HG03025 (cell line): ENCODE results near the gene DGKA.
"Not testable (repeated sequence)": the region's sequence is repeated elsewhere in the genome, so short reads cannot be mapped to it uniquely, and the experiment has no call there.

ENCODE experiments used
- ATAC-seq: cut with Tn5 transposase; IDR thresholded peaks from one replicate; pipeline ENCODE4 v1.9.1; 2021; ENCODE audit warnings: mild to moderate bottlenecking, moderate library complexity; ENCODE audit not compliant: unreplicated experiment, low FRiP score

DGKA gene

DNA sequence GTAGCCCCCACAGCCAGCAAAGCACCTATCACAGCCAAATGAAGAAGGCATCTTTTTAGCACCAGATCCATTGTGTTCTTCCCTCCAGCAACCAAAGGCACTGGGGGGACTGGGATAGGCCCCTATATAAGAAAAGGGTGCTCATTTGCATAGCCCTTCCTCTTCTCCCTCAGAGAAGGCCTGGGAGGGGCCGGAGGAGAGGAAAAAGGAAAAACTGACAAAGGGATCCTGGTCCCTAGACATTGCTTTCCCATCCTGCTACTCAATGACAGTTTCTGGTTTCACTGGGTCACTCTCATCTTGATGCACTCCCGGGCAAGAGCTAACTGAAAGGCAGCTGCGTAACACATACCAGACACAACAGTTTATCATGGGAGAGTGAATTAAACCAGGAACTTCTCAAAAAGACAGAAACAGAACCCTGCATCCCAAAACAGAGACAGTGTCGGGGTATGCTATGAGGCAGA lies 35.0 kb downstream of the DGKA start, which contains the start of gene PMEL:
TSS of gene PMEL (minus strand) at position 102 of the 467 bp plus-strand sequence. CDS start at position 71, 31 bp downstream.
- no peak for ATAC-seq

DNA sequence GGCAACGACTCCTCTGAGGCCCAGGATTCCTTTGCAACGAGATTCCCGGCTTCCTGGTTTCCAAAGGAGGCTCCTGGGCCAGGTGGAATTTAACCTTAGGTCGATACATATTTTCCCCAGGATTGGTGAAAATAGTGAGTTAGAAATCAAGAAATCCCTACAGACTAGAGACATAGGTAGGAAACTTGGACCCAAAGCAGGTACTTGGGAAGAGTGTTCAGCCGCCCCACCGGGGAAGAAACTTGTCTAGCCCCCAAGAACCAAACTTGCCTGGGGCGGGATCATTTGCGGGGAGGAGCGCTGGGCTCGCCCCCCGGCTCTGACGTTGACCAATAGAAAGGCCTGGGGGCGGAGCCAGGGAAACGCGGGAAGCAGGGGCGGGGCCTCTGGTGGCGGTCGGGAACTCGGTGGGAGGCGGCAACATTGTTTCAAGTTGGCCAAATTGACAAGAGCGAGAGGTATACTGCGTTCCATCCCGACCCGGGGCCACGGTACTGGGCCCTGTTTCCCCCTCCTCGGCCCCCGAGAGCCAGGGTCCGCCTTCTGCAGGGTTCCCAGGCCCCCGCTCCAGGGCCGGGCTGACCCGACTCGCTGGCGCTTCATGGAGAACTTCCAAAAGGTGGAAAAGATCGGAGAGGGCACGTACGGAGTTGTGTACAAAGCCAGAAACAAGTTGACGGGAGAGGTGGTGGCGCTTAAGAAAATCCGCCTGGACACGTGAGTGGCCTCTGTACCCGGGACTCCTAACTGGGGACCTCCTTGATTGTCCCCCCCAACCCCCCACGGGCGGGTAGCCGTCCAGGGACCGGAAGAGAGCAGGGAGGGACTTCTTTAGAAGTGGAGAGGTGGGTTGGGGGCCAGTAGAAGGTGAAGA lies 35.7 kb downstream of the DGKA start, which contains the start of gene CDK2:
TSS of gene CDK2 (plus strand) at position 423 of the 874 bp plus-strand sequence. CDS start at position 602, 179 bp downstream.
- peak; percentile 86 for ATAC-seq

DNA sequence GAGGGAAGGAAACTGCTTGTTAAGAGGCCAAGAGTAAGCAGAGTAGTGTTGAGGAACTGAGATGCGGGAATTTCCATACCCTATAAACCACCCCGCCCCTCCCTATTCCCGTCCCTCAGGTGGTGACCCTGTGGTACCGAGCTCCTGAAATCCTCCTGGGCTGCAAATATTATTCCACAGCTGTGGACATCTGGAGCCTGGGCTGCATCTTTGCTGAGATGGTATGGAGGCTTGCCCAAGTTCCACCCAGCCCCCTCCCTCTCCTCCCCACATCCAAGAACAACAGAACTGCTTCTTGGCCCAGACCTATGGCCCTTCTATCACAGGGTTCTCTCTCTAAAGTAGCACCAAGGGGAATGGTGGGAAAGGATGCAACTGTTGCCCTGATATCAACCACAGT lies 38.4 kb downstream of the DGKA start:
- no peak for ATAC-seq

DNA sequence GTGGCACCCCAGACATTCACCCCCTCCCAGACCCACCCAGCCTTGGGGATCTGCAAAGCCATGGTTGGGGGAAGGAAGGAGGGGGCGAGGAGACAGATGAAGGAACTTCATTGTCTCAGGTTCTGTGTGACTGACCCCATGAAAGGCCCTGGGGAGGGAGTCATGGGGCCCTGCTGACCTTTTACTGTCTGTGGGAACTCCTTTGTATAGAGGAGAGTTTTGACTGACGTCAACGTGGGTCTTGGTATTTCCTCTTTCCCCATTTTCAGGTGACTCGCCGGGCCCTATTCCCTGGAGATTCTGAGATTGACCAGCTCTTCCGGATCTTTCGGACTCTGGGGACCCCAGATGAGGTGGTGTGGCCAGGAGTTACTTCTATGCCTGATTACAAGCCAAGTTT lies 39.8 kb downstream of the DGKA start:
- ATAC-seq = no peak

DNA sequence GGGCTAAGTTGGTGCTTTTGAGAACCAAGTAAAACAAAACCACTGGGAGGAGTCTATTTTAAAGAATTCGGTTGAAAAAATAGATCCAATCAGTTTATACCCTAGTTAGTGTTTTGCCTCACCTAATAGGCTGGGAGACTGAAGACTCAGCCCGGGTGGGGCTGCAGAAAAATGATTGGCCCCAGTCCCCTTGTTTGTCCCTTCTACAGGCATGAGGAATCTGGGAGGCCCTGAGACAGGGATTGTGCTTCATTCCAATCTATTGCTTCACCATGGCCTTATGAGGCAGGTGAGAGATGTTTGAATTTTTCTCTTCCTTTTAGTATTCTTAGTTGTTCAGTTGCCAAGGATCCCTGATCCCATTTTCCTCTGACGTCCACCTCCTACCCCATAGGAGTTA lies 41.1 kb downstream of the DGKA start:
- no peak for ATAC-seq

DNA sequence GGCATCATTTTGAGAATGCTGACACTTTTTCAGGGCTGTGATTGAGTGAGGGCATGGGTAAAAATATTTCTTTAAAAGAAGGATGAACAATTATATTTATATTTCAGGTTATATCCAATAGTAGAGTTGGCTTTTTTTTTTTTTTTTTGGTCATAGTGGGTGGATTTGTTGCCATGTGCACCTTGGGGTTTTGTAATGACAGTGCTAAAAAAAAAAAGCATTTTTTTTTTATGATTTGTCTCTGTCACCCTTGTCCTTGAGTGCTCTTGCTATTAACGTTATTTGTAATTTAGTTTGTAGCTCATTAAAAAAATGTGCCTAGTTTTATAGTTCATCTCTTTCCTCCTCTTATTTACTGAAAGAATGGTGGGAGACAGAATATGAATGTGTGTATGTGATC lies 41.5 kb downstream of the DGKA start:
- ATAC-seq = no peak

DNA sequence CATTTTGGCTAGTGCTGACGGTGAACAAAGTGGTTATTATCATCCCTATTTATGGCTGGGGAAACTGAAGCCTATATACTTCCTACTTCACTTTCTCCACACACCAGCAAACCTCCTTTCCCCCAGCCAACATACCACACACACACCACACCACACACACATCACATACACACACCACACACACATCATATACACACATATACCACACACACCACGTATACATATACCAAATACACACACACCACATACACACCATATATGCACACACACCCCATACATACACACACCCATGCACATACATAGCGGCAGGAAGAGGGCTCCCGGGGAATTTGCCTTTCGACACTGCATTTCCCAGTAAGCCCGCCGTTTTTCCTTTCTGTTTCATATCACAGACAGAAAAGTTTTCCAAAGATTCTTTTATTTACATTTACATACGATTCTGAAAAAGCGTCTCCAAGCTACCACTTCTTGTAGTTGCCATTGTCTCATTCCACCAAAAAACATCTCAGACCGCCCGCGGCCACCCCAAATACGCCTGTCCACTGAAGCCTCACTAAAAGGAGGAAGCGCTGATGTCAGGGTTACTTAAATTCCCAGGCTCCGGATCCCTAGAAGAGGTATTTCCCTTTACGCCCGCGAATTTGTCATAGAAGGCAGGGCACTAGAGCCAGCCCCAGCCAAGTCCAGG lies 42.1 kb downstream of the DGKA start:
- ATAC-seq = no peak

DNA sequence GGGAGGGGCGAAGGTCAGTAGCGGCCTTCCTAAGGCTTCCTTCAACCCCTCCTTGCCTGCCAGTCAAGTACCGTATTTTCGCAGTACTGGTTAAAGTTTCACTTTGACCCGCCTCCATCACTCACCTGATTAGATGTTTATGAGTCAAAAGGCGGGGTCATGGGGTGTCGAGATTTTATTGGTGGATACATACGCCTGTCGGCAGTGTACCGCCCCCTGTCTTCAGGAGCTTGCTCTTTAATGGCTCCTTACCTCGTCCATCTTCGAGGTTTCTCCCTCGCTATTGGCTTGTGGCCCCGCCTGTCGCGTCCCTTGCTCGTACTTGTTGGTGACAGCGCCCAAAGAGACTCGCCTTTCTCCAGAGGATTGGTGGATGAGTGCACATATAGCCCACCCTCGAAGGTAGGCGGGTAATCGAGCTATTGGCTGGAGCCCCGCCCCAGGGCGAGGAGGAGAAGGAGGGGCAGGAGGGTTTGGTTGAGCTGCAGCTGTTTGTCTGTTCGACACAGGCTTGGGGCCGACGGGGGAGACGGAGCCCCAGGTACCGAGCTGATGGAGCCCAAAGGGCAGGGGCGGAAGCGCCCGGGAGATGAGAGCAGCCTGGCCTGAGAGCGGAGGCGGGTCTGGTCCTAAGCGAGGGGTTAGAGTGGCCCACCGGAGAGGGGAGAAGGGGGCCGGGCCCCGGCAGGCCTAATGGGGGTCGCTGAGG lies 42.8 kb downstream of the DGKA start, which contains the start of gene RAB5B:
TSS of gene RAB5B (plus strand) at position 480 of the 709 bp plus-strand sequence. CDS start 12,883 bp downstream, outside the sequence.
- ATAC-seq = peak; percentile 91

DNA sequence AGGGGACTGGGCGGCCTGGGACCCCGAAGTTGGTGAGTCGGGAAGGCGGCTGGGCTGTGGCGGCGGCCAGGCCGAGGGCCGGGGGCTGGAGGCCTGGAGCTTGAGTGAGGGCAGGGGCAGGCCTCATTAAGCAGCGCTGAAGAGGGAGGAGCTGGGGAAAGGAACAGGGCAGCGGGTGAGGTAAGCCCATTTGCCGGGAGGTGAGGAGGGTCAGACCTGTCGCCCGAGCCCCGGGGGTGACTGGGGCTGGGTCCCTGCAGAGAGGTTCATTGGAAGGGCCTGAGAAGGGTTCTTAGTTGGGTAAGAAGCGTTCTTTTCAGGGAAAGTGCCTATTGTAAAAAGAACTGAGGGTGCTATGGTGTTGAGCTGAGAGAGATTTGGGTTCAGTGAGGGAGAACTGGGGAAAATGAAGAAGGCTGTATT lies 43.4 kb downstream of the DGKA start:
- ATAC-seq = peak; percentile 16

DNA sequence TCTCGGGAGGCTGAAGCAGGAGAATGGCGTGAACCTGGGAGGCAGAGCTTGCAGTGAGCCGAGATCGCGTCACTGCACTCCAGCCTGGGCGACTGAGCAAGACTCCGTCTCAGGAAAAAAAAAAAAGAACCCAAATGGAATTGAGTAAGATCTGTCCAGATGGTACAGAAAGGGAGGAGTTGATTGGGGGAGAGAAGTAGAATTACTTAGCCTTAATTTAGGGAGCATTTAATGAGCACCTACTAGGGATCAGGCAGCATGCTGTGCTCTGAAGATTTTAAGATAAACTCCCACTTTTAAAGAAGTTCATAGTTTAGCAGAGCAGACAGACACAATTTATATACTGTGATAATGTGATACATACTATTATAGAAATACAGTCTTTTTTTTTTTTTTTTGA lies 47.4 kb downstream of the DGKA start:
- ATAC-seq = no peak

DNA sequence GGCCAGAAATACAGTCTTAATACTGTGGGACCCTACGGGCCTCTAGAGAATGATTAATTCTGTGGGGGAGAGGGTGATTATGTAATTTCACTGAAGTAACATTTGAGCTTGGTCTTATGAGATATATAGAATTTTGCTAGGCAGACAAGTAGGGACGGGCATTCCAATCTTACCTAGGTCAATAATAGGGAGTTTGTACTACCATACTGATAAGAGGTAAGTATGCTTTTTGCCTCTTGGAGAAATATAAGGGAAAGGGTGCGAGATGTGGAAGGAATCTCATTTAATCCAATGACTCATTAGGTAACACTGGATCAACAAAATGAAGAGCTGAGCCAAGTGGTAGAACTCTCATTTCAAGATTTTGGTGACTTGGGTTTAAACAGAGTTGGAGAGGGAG lies 48.1 kb downstream of the DGKA start:
- ATAC-seq = no peak

DNA sequence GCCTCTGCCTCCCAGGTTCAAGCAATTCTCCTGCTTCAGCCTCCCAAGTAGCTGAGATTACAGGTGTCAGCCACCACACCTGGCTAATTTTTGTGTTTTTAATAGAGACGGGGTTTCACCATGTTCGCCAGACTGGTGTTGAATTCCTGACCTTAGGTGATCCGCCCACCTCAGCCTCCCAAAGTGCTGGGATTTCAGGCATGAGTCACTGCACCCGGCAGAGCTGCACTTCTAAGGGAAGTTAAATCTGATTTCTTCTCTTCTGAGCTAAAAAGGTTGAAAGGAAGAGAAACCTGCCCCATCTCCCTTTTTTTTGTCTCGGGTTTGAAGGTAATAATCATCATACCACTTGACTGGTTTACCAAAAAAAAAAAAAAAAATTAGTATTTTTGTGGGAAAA lies 50.9 kb downstream of the DGKA start:
- ATAC-seq = not testable (repeated sequence)

DNA sequence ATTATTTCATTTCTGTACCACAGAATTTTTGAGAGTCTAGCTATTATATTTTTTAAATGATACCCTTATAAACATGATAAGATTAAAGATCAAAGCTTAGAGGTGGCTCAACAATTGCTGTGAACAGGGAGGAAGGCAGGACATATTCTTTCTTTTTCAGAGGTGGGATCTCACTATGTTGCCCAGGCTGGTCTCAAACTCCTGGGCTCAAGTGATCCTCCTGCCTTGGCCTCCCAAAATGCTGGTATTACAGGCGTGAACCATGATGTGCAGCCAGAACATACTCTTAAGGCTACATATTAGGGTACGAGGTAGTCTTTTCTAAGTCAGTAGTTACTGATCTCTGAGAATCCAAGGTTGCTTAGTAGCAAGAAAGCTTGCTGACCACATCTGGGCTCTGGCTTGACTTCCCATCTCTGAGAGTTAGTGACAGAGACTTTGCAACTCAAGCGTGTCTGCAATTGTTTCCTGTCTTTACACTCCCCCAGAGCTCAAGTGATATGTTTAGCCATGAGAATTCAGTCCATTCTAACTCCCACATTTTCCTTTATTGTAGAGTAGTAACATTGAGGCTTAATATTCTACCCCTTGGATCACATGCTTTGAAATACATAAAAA lies 51.5 kb downstream of the DGKA start:
- peak; percentile 53 for ATAC-seq

DNA sequence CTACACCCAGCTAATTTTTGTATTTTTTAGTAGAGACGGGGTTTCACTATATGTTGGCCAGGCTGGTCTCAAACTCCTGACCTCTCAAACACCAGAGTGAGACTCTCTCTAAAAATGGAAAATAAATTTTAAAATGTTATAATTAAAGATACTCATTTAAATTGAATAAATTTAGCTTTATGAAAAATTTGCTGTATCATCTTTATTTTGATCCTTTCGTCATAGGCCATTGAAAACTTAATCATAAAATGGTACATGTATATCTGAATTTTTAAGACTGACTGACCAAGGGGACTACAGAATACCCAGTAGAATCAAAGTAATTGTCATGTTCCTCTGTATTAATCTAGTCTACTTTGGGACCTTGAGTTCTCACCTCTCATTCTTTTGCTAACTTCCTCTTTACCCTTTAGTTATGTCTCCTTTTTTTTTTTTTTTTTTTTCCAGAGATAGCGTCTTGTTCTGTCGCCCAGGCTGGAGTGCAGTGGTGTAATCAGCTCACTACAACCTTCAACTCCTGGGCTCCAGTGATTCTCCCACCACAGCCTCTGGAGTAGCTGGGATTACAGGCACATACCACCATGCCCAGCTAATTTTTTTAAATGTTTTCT lies 52.4 kb downstream of the DGKA start:
- no peak for ATAC-seq

DNA sequence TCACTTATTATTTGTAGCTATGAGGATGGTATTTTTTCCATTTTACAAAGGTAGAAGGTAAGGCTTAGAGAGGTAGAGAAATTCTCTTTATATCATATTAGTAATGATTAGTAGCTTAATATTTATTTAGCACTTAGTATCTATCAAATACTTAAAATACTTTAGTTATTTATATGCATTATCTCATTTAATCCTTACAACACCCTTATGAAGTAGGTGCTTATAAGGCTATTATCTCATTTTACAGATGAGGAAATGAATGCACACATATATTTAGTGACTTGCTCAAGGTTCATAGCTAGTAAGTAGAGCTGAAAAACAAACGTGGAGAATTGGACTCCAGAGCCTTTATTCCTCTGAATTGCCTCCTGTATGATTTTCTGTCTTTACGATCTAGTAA lies 53.9 kb downstream of the DGKA start:
- ATAC-seq = no peak

DNA sequence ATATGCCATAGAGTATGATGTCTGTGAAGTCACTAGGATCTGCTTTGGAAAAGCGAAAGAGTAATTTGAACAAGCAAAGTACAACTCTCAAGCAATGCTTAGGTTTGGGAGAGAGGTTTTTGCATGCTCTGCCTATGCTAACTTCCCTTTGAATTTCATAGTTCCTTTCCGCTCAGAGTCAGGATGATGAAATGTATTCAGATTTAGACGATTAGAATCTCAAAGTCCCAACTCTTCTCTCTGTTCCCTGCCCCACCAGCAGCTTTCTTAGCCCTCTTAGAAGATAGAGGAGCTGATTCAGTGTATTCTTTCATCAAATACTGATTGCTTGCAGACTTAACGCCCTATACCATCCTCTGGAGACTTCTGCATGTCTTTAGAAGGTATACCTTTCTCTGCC lies 54.4 kb downstream of the DGKA start:
- ATAC-seq = no peak

DNA sequence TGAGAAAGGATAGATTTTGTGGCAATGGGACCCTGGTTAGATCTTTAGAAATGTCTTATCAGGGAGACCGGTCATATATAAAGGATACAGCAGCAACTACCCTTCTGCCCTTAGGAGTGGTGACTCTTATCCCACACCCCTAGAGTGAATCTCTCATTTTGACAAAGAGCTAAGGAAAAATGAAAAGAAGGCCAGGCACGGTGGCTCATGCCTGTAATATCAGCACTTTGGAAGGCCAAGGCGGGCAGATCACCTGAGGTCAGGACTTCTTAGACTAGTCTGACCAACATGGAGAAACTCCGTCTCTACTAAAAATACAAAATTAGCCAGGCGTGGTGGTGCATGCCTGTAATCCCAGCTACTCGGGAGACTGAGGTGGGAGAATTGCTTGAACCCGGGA lies 55.0 kb downstream of the DGKA start:
- ATAC-seq = not testable (repeated sequence)

DNA sequence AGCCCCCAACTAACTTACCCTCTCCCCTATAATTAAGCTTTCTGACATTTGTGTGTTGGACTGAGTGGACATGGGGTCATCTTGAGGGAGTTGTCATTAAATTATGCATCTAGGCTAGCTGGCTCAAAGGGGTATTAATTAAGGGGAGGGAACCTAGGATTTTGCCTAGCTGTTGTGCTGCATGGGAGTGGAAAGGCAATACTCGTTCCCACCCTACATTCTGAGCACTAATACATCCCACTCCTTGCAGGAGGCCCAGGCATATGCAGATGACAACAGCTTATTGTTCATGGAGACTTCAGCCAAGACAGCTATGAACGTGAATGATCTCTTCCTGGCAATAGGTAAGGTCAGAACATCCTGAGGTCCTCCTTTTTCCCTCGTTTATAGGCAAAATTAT lies 60.1 kb downstream of the DGKA start:
- ATAC-seq = no peak

DNA sequence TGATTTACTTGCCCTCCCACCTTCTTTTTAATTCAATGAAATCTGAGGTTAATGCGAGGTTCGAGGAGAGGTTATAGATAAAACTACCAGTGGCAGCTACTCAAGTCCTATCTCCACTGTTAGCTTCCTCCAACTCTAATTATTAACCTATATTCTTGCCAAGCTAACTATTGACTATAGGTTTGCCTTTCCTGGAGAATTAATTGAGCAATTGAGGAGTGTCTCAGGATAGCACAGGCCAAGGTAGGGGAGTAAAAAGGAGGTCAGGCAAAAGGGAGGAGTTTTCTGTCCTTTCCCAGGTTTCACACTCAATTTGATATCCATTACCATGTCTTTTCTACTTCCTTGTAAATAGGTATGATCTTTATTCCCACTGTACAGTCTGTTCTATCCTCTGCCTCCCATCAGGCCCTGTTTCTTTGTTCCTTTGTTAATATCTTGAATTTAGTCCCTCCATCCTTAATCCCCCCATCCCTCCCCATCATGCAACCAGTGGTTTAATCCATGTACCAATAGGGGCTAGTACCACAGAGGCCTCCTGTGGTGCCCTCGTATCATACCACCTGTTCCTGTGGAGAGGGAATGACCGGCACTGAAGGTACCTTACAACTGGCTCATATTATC lies 62.4 kb downstream of the DGKA start:
- no peak for ATAC-seq
